Mesenchymal stem cell (in vitro differentiated cells and primary cell): Measurements from ENCODE around the gene ARFIP1. TPM values are rescaled to one million over a fixed set of nuclear protein-coding genes. Genes with fewer than 3 reads are reported as not detected.

ENCODE experiments used
- DNase-seq: peaks from one replicate; pipeline ENCODE4 v3.0.0-alpha.2; 2013
- H2AFZ ChIP-seq: one replicate; pipeline ENCODE4 v1.6.1; 2013; ENCODE audit warnings: low read depth, mild to moderate bottlenecking, control low read depth, inconsistent platforms, low read length, moderate library complexity
- H2AK5ac ChIP-seq: 2 replicates; pipeline ENCODE4 v1.6.1; 2013; ENCODE audit warnings: low read length, moderate library complexity, mild to moderate bottlenecking, inconsistent platforms; ENCODE audit not compliant: severe bottlenecking
- H2BK120ac ChIP-seq: one replicate; pipeline ENCODE4 v1.6.1; 2013; ENCODE audit warnings: low read depth, mild to moderate bottlenecking, inconsistent platforms, low read length, moderate library complexity
- H2BK12ac ChIP-seq, 2 experiments: one replicate each; pipeline ENCODE4 v1.6.1; 2013; ENCODE audit warnings: inconsistent platforms in 2 of 2, low read length in 2 of 2, mild to moderate bottlenecking in 2 of 2, moderate library complexity in 2 of 2, control low read depth in 1 of 2
- H2BK15ac ChIP-seq: one replicate; pipeline ENCODE4 v1.6.1; 2013; ENCODE audit warnings: mild to moderate bottlenecking, low read depth, inconsistent platforms; ENCODE audit not compliant: poor library complexity, severe bottlenecking
- H2BK5ac ChIP-seq: 2 replicates; pipeline ENCODE4 v1.6.1; 2013; ENCODE audit warnings: low read depth, mild to moderate bottlenecking, low read length, control low read depth, inconsistent platforms; ENCODE audit not compliant: poor library complexity, severe bottlenecking
- H3K14ac ChIP-seq, 2 experiments: one replicate each; pipeline ENCODE4 v1.6.1; 2013; ENCODE audit warnings: inconsistent platforms in 2 of 2, low read length in 2 of 2, control low read depth in 1 of 2, mild to moderate bottlenecking in 1 of 2, moderate library complexity in 1 of 2
- H3K18ac ChIP-seq, 2 experiments: one replicate each; pipeline ENCODE4 v1.6.1; 2013; ENCODE audit warnings: inconsistent platforms in 2 of 2, low read length in 2 of 2, control low read depth in 1 of 2, low read depth in 1 of 2, mild to moderate bottlenecking in 1 of 2
- H3K23ac ChIP-seq, 2 experiments: one replicate each; pipeline ENCODE4 v1.6.1; 2013; ENCODE audit warnings: inconsistent platforms in 2 of 2, low read length in 2 of 2, mild to moderate bottlenecking in 2 of 2, moderate library complexity in 2 of 2, control low read depth in 1 of 2
- H3K27ac ChIP-seq: 2 replicates; pipeline ENCODE4 v1.5.1; 2013; ENCODE audit warnings: mild to moderate bottlenecking, moderate library complexity, low read length, control low read depth, inconsistent platforms; ENCODE audit not compliant: poor library complexity, severe bottlenecking
- H3K27me3 ChIP-seq, 2 experiments: 2 replicates each; pipeline versions ENCODE4 v1.6.1 to v1.7.0; 2013; ENCODE audit warnings: low read length in 2 of 2, mild to moderate bottlenecking in 2 of 2, moderate library complexity in 2 of 2, control low read depth in 1 of 2, inconsistent platforms in 1 of 2; ENCODE audit not compliant: control insufficient read depth in 1 of 2, insufficient read depth in 1 of 2
- H3K36me3 ChIP-seq, 2 experiments: 2 replicates each; pipeline versions ENCODE4 v1.6.1 to v1.7.0; 2013; ENCODE audit warnings: low read length in 2 of 2, control low read depth in 1 of 2, inconsistent platforms in 1 of 2, low read depth in 1 of 2, mild to moderate bottlenecking in 1 of 2; ENCODE audit not compliant: insufficient read depth in 2 of 2, control insufficient read depth in 1 of 2
- H3K4ac ChIP-seq, 2 experiments: one replicate each; pipeline ENCODE4 v1.6.1; 2013; ENCODE audit warnings: inconsistent platforms in 2 of 2, low read length in 2 of 2, mild to moderate bottlenecking in 2 of 2, moderate library complexity in 2 of 2, control low read depth in 1 of 2, low read depth in 1 of 2
- H3K4me1 ChIP-seq: 2 replicates; pipeline ENCODE4 v1.6.1; 2013; ENCODE audit warnings: low read depth, low read length, control low read depth; ENCODE audit not compliant: control insufficient read depth, insufficient read depth
- H3K4me2 ChIP-seq: 2 replicates; pipeline ENCODE4 v1.6.1; 2013; ENCODE audit warnings: low read length, mild to moderate bottlenecking, inconsistent platforms; ENCODE audit not compliant: poor library complexity, severe bottlenecking
- H3K4me3 ChIP-seq, 2 experiments: 2 replicates each; pipeline versions ENCODE4 v1.5.1 to v1.7.0; 2013; ENCODE audit warnings: low read length in 2 of 2, mild to moderate bottlenecking in 2 of 2, control low read depth in 1 of 2, low read depth in 1 of 2; ENCODE audit not compliant: insufficient read depth in 1 of 2
- H3K79me1 ChIP-seq: replicated peaks from 2 replicates; pipeline ENCODE4 v1.6.1; 2013; ENCODE audit warnings: mild to moderate bottlenecking, control low read depth, low read length, inconsistent platforms; ENCODE audit not compliant: poor library complexity, severe bottlenecking
- H3K9ac ChIP-seq: 2 replicates; pipeline ENCODE4 v1.7.0; 2013; ENCODE audit warnings: mild to moderate bottlenecking, low read length, moderate library complexity
- H3K9me3 ChIP-seq: 2 replicates; pipeline ENCODE4 v1.7.0; 2013; ENCODE audit warnings: mild to moderate bottlenecking, low read length; ENCODE audit not compliant: control insufficient read depth
- H4K8ac ChIP-seq: one replicate; pipeline ENCODE4 v1.6.1; 2013; ENCODE audit warnings: inconsistent platforms, mild to moderate bottlenecking, low read length, moderate library complexity
- H4K91ac ChIP-seq: one replicate; pipeline ENCODE4 v1.6.1; 2013; ENCODE audit warnings: mild to moderate bottlenecking, low read length, inconsistent platforms
- WGBS: methylation state at CpG from one replicate; pipeline ENCODE4 v1.1.7; 2013; ENCODE audit warnings: mixed read lengths; 5-methylcytosine and 5-hydroxymethylcytosine counted together
- polyA plus RNA-seq, 2 experiments: library from polyadenylated mRNA; stranded (reverse); fragments of 200-250 nt; gene quantifications; one replicate each; pipeline ENCODE4 v1.2.3, GENCODE V29; 2013

ARFIP1 gene
- polyA plus RNA-seq (2013, experiment 1 of 2) = 35.9 TPM
- 39.5 TPM for polyA plus RNA-seq (2013, experiment 2 of 2)

DNA sequence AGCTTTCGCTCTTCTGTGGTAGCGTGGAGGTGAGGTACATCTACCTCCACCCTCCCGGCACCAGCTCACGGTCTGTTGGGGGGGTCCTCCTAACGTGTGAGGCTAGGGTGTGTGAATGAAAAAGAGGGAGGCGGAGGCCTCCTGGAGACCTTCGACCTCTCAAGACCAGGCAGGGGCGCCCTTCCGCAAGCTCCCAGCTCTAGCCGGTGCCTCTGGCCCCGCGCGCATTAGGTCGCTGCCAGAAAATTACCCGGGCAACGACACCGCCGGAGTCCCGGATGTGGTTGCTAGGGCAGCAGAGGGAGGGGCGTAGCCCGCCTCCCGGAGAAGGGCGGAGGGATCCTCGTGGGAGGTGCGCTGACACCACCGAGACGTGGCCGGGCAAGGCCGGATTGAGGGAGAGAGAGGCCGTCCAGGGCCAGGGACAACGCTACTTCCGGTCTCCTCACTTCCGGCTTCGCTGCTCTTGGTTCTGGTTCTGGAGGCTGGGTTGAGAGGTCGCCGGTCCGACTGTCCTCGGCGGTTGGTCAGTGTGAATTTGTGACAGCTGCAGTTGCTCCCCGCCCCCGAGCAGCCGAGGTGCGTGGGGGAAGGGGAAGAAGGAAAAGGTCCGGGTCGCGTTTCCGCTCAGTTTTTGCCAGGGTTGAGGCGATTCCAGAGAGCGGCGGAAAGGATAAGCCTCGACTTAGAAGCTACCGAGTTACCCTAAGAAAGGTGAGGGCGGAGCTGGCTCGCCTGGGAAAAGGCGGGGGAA lies at the start of gene ARFIP1, which contains the start of gene TIGD4:
Gene ARFIP1 (plus strand): TSS at position 442 of the 754 bp plus-strand sequence. CDS start 49,680 bp downstream, outside the sequence.
Gene TIGD4 (minus strand): TSS at position 218 of the 754 bp plus-strand sequence. CDS start 8,726 bp downstream, outside the sequence.
- peak; percentile 97 for DNase-seq
- H2BK5ac ChIP-seq = peak within 1 kb of the TSS; percentile 48
- H4K8ac ChIP-seq = peak within 1 kb of the TSS; percentile 93
- H3K4me2 ChIP-seq = peak within 1 kb of the TSS; percentile 81
- peaks cover 3% of the 10 kb centered on the region for H3K4me1 ChIP-seq
- H4K91ac ChIP-seq = peak within 1 kb of the TSS; percentile 72
- peak within 1 kb of the TSS; percentile 69 to 89 for H3K4ac ChIP-seq
- H3K9me3 ChIP-seq = no peaks in the 10 kb centered on the region
- peak within 1 kb of the TSS; percentile 95 for H2AFZ ChIP-seq
- peak within 1 kb of the TSS in 1 of 2 experiments; percentile 9 for H3K23ac ChIP-seq
- H3K14ac ChIP-seq = peak within 1 kb of the TSS in 1 of 2 experiments; percentile 79
- peak within 1 kb of the TSS; percentile 77 for H2BK15ac ChIP-seq
- peak within 1 kb of the TSS; percentile 21 to 63 for H2BK12ac ChIP-seq
- H3K27ac ChIP-seq = peak within 1 kb of the TSS; percentile 88
- H3K36me3 ChIP-seq = peaks cover 0 to 5% of the 10 kb centered on the region in 2 experiments
- WGBS = under 1% methylated on average over 50 of the region's 55 CpGs
- peak within 1 kb of the TSS; percentile 90 to 96 for H3K4me3 ChIP-seq
- H2AK5ac ChIP-seq = no peak within 1 kb of the TSS
- peak within 1 kb of the TSS; percentile 94 for H3K9ac ChIP-seq
- no peak within 1 kb of the TSS for H2BK120ac ChIP-seq
- H3K27me3 ChIP-seq = no peaks in the 10 kb centered on the region
- peak within 1 kb of the TSS; percentile 80 to 95 for H3K18ac ChIP-seq
- H3K79me1 ChIP-seq = peaks cover 9% of the 10 kb centered on the region

DNA sequence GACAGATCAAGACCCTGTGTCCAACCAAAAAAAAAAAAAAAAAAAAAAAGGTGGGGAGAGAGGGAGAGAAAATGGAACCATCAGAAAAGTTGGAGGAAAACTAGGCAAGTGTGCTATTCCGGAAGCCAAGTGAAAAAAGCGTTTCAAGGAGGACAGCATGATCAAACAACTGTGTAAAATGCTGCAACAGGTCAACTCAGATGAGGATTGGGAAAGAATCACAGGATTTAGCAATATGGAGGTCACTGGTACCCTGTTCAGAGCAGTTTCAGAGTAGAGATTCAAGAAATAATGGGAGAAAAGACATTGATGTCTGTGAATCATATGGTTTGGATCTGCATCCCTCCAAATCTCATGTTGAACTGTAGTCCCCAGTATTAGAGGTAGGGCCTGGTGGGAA lies 47.8 kb upstream of the ARFIP1 start:
- Histone ChIP-seq H3K9me3 (no peaks in the 10 kb centered on the region), H3K4me1 (peaks cover 3% of the 10 kb centered on the region), H3K36me3 (no peaks in the 10 kb centered on the region), H3K9ac (no peak overlapping the region), H3K4ac (no peak overlapping the region), H4K91ac (no peak overlapping the region), H2BK15ac (no peak overlapping the region), H4K8ac (no peak overlapping the region), H3K4me3 (no peak overlapping the region), H3K23ac (no peak overlapping the region), H3K14ac (no peak overlapping the region), H3K79me1 (no peaks in the 10 kb centered on the region), H3K4me2 (no peak overlapping the region), H2BK5ac (no peak overlapping the region), H3K18ac (no peak overlapping the region), H2AFZ (no peak overlapping the region), H2BK120ac (no peak overlapping the region), H3K27ac (no peak overlapping the region), H2BK12ac (no peak overlapping the region), H2AK5ac (no peak overlapping the region), H3K27me3 (peaks cover 0 to 16% of the 10 kb centered on the region in 2 experiments)
- WGBS = 97% methylated on average over 2 of the region's 2 CpGs
- DNase-seq = no peak

- no peak for DNase-seq
- WGBS = 67% methylated on average over 4 of the region's 5 CpGs
- Histone ChIP-seq H2AFZ (no peak overlapping the region), H3K79me1 (no peaks in the 10 kb centered on the region), H3K4me1 (peaks cover 3% of the 10 kb centered on the region), H3K9ac (no peak overlapping the region), H3K23ac (no peak overlapping the region), H3K4me2 (no peak overlapping the region), H3K18ac (no peak overlapping the region), H3K4ac (no peak overlapping the region), H3K27ac (no peak overlapping the region), H2BK12ac (no peak overlapping the region), H3K9me3 (no peaks in the 10 kb centered on the region), H2AK5ac (no peak overlapping the region), H2BK120ac (no peak overlapping the region), H4K8ac (no peak overlapping the region), H4K91ac (no peak overlapping the region), H3K4me3 (no peak overlapping the region), H3K14ac (no peak overlapping the region), H2BK15ac (no peak overlapping the region), H3K27me3 (peaks cover 0 to 9% of the 10 kb centered on the region in 2 experiments), H3K36me3 (no peaks in the 10 kb centered on the region), H2BK5ac (no peak overlapping the region)
Observed at GRCh38 chr4:152734015-152734698, 45.6 kb upstream of the ARFIP1 start.

DNA sequence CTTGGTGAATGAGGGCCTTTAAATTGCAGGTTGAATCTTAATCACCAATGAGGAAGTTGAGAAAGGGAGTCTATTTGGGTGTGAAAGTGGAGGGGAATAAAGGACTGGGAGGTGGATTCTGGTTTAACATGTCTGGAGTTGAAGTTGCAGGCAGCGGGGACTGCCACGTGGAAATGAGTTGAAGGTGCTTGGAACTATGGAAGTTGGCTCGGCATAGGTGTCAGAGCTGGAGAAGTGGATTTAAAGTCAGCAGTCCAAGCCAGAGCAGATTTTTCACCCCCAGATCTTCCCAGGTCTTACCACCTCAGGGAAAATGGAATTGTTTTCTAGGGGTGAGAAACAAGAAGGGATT lies 45.1 kb upstream of the ARFIP1 start:
- Histone ChIP-seq H2BK5ac (no peak overlapping the region), H2AFZ (no peak overlapping the region), H2BK120ac (no peak overlapping the region), H3K9ac (no peak overlapping the region), H3K4ac (no peak overlapping the region), H3K4me3 (no peak overlapping the region), H3K23ac (no peak overlapping the region), H3K27ac (no peak overlapping the region), H3K79me1 (no peaks in the 10 kb centered on the region), H3K4me1 (peaks cover 3% of the 10 kb centered on the region), H2BK15ac (no peak overlapping the region), H3K9me3 (no peaks in the 10 kb centered on the region), H3K36me3 (no peaks in the 10 kb centered on the region), H4K91ac (no peak overlapping the region), H4K8ac (no peak overlapping the region), H3K18ac (no peak overlapping the region), H2AK5ac (no peak overlapping the region), H3K14ac (no peak overlapping the region), H3K4me2 (no peak overlapping the region), H2BK12ac (no peak overlapping the region), H3K27me3 (peaks cover 0 to 9% of the 10 kb centered on the region in 2 experiments)
- DNase-seq = no peak
- 67% methylated on average over 3 of the region's 3 CpGs for WGBS
